Neural progenitor cell (in vitro differentiated cells): ENCODE results near the gene CRTC3.

Experiments used
- CTCF ChIP-seq: fragments of 200-600 bp; sonication (generic); IDR thresholded peaks from 2 replicates; pipeline ENCODE4 v1.5.1; 2017; ENCODE audit warnings: antibody characterized with exemption, mild to moderate bottlenecking
- EZH2 ChIP-seq: fragments of 200-600 bp; sonication (generic); IDR thresholded peaks from 2 replicates; pipeline ENCODE4 v1.6.1; 2017; ENCODE audit warnings: antibody characterized with exemption, mild to moderate bottlenecking, moderate library complexity

- no peak for TF ChIP-seq CTCF
- TF ChIP-seq EZH2 = no peak
Observed at GRCh38 chr15:90680371-90680935, 150.7 kb downstream of the CRTC3 start.
